ENCODE results near the gene SLCO3A1.

DNA sequence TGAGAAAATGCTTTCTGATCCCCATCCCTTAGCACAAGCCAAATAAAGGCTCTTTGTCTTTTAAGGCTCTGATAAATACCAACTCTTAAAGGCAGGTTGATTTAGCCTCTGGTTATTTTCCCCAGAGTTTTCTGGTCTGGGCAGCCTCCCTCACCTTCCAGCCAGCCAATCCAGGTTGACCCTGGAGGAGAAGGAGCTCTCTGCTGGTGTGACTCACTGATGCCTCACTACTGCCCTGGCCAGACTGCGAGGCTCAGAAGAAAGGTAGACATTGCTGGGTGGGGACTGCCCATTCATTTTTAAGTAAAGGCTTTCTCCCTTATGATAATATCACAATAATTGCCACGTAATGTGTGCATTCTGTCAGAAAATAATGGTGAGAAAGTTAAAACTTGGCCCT is 37.1 kb downstream of the SLCO3A1 start:
- TF ChIP-seq, protein P1, sequence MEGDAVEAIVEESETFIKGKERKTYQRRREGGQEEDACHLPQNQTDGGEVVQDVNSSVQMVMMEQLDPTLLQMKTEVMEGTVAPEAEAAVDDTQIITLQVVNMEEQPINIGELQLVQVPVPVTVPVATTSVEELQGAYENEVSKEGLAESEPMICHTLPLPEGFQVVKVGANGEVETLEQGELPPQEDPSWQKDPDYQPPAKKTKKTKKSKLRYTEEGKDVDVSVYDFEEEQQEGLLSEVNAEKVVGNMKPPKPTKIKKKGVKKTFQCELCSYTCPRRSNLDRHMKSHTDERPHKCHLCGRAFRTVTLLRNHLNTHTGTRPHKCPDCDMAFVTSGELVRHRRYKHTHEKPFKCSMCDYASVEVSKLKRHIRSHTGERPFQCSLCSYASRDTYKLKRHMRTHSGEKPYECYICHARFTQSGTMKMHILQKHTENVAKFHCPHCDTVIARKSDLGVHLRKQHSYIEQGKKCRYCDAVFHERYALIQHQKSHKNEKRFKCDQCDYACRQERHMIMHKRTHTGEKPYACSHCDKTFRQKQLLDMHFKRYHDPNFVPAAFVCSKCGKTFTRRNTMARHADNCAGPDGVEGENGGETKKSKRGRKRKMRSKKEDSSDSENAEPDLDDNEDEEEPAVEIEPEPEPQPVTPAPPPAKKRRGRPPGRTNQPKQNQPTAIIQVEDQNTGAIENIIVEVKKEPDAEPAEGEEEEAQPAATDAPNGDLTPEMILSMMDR (IDR thresholded peaks at IDR 0.05; ENCODE audit: low read depth, low read length, missing input control) = no peak
- TF ChIP-seq, protein P2, sequence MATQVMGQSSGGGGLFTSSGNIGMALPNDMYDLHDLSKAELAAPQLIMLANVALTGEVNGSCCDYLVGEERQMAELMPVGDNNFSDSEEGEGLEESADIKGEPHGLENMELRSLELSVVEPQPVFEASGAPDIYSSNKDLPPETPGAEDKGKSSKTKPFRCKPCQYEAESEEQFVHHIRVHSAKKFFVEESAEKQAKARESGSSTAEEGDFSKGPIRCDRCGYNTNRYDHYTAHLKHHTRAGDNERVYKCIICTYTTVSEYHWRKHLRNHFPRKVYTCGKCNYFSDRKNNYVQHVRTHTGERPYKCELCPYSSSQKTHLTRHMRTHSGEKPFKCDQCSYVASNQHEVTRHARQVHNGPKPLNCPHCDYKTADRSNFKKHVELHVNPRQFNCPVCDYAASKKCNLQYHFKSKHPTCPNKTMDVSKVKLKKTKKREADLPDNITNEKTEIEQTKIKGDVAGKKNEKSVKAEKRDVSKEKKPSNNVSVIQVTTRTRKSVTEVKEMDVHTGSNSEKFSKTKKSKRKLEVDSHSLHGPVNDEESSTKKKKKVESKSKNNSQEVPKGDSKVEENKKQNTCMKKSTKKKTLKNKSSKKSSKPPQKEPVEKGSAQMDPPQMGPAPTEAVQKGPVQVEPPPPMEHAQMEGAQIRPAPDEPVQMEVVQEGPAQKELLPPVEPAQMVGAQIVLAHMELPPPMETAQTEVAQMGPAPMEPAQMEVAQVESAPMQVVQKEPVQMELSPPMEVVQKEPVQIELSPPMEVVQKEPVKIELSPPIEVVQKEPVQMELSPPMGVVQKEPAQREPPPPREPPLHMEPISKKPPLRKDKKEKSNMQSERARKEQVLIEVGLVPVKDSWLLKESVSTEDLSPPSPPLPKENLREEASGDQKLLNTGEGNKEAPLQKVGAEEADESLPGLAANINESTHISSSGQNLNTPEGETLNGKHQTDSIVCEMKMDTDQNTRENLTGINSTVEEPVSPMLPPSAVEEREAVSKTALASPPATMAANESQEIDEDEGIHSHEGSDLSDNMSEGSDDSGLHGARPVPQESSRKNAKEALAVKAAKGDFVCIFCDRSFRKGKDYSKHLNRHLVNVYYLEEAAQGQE (IDR thresholded peaks at IDR 0.05) = no peak
- TF ChIP-seq GABPA (IDR thresholded peaks at IDR 0.05 in 1 of 2, conservative IDR thresholded peaks at IDR 0.05 in 1 of 2) (no peak), TAF1 (conservative IDR thresholded peaks at IDR 0.05) (no peak), YY1 (IDR thresholded peaks at IDR 0.05) (no peak), RAD21 (IDR thresholded peaks at IDR 0.05) (no peak), EGR1 (IDR thresholded peaks at IDR 0.05; ENCODE audit: low read depth in 2 of 2) (no peak)
- TF ChIP-seq, protein P3, sequence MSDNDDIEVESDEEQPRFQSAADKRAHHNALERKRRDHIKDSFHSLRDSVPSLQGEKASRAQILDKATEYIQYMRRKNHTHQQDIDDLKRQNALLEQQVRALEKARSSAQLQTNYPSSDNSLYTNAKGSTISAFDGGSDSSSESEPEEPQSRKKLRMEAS (IDR thresholded peaks at IDR 0.05) = no peak
- TF ChIP-seq, protein P4, sequence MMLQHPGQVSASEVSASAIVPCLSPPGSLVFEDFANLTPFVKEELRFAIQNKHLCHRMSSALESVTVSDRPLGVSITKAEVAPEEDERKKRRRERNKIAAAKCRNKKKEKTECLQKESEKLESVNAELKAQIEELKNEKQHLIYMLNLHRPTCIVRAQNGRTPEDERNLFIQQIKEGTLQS (IDR thresholded peaks at IDR 0.05) = no peak
